Activated CD8-positive, alpha-beta T cell treated with anti-CD3 and anti-CD28 coated beads, Interleukin-2, amount 10 ng/mL, durations not matched to agents 7 days and 5 days (primary cell): ENCODE measurements around the gene SLC19A1. TPM values are rescaled to one million over a fixed set of nuclear protein-coding genes. Genes with fewer than 3 reads are reported as not detected.

ENCODE experiments used
- ATAC-seq: fragments of 150-1000 bp; cut with Tn5 transposase; one replicate; pipeline ENCODE4 v1.10.0; 2021; ENCODE audit warnings: moderate library complexity
- CTCF ChIA-PET: fragments of 350-600 bp; sonication (Branson Sonifier 250); formaldehyde crosslinking; loops from one replicate; lab custom pipeline; 2021; ENCODE audit warnings: antibody characterized with exemption; lab: Charles Lee
- POLR2A ChIA-PET: fragments of 350-600 bp; sonication (Branson Sonifier 250); formaldehyde crosslinking; loops from one replicate; lab custom pipeline; 2021; ENCODE audit warnings: antibody characterized with exemption; lab: Charles Lee
- DNase-seq: peaks from one replicate; pipeline ENCODE4 v3.0.0-alpha.2; 2020
- H3K27ac Mint-ChIP-seq: one replicate; pipeline ENCODE4 v1.8.0; 2021; ENCODE audit warnings: mild to moderate bottlenecking, mixed read lengths
- H3K27me3 Mint-ChIP-seq: one replicate; pipeline ENCODE4 v1.8.0; 2021; ENCODE audit warnings: low read depth, mixed read lengths
- H3K36me3 Mint-ChIP-seq: one replicate; pipeline ENCODE4 v1.8.0; 2021; ENCODE audit warnings: low read depth, mixed read lengths
- H3K4me1 Mint-ChIP-seq: one replicate; pipeline ENCODE4 v1.8.0; 2021; ENCODE audit warnings: low read depth, mixed read lengths
- H3K4me3 Mint-ChIP-seq: one replicate; pipeline ENCODE4 v1.8.0; 2021; ENCODE audit warnings: mild to moderate bottlenecking, mixed read lengths
- H3K9me3 Mint-ChIP-seq: one replicate; pipeline ENCODE4 v1.8.0; 2022; ENCODE audit warnings: mixed read lengths; ENCODE audit not compliant: insufficient read depth
- total RNA-seq, 2 experiments: library from RNA; stranded (reverse); gene quantifications; one replicate each; pipeline ENCODE4 v1.2.3, GENCODE V29; 2021

SLC19A1 gene
- total RNA-seq, 2 experiments from 2014 or later = 44.4 to 51.6 TPM

GRCh38 chr21:45454060-45454925, 87.9 kb downstream of the SLC19A1 start:
- peaks cover 4% of the 10 kb centered on the region for H3K4me1 Mint-ChIP-seq
- ATAC-seq (no peak), DNase-seq (no peak)
- H3K27me3 Mint-ChIP-seq = no peaks in the 10 kb centered on the region
- H3K36me3 Mint-ChIP-seq = no peaks in the 10 kb centered on the region
- H3K4me3 Mint-ChIP-seq = no peak overlapping the region
- H3K27ac Mint-ChIP-seq = no peak overlapping the region
- no peaks in the 10 kb centered on the region for H3K9me3 Mint-ChIP-seq
- ChIA-PET CTCF (no interaction called here), POLR2A (no interaction called here)

GRCh38 chr21:45453308-45453950, 88.8 kb downstream of the SLC19A1 start:
- H3K27ac Mint-ChIP-seq = no peak overlapping the region
- CTCF ChIA-PET = no interaction called here
- ATAC-seq = no peak

DNA sequence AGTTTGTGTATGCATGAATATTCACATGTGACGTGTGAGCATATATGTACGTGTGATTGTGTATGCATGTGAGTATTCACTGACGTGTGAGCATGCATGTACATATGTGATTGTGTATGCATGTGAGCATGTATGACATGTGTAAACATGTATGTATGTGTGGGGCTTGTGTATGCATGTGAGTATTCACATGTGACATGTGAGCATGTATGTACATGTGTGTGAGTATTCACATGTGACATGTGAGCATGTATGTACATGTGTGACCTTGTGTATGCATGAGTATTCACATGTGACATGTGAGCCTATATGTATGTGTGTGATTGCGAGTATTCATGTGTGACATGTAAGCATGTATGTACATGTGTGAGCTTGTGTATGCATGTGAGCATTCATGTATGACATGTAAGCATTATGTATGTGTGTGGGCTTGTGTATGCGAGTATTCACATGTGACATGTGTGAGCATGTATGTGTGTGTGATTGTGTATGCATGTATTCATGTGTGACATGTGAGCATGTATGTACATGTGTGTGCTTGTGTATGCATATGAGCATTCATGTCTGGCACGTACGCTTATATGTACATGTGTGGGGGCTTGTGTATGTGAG, 89.4 kb downstream of the SLC19A1 start:
- no peak overlapping the region for H3K4me3 Mint-ChIP-seq
- ATAC-seq (no peak), DNase-seq (no peak)
- ChIA-PET POLR2A (no interaction called here), CTCF (no interaction called here)
- no peaks in the 10 kb centered on the region for H3K36me3 Mint-ChIP-seq
- no peak overlapping the region for H3K27ac Mint-ChIP-seq
- H3K9me3 Mint-ChIP-seq = no peaks in the 10 kb centered on the region
- H3K4me1 Mint-ChIP-seq = peaks cover 4% of the 10 kb centered on the region
- H3K27me3 Mint-ChIP-seq = peaks cover 3% of the 10 kb centered on the region

More at GRCh38 chr21:45453308-45453950, 88.8 kb downstream of the SLC19A1 start:
- POLR2A ChIA-PET = no interaction called here
- Mint-ChIP-seq H3K4me1 (peaks cover 4% of the 10 kb centered on the region), H3K36me3 (no peaks in the 10 kb centered on the region), H3K27me3 (no peaks in the 10 kb centered on the region), H3K9me3 (no peaks in the 10 kb centered on the region), H3K4me3 (no peak overlapping the region)
- no peak for DNase-seq

DNA sequence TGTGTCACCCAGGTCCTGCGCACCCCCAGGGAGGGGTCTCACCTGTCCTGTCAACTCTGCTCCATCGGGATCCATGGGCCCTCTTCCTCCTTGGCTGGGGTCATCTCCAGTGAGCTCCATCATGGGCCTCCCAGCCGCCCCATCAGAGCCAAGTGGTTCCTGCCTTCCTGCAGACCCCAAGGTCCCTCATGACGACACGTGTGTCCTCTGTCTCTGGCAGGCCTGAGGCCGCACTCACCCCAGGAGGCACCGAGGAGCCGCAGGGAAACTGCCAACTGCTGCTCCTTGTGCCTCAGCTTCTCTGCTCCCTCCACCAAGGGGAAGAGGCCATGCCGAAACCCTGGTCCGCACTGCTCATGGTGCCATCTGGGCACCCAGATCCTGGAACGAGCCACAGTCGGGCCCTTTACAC, 90.5 kb downstream of the SLC19A1 start:
- DNase-seq (no peak), ATAC-seq (no peak)
- H3K36me3 Mint-ChIP-seq = no peaks in the 10 kb centered on the region
- peaks cover 4% of the 10 kb centered on the region for H3K4me1 Mint-ChIP-seq
- ChIA-PET POLR2A (no interaction called here), CTCF (no interaction called here)
- H3K4me3 Mint-ChIP-seq = no peak overlapping the region
- H3K9me3 Mint-ChIP-seq = no peaks in the 10 kb centered on the region
- peaks cover 5% of the 10 kb centered on the region for H3K27me3 Mint-ChIP-seq
- H3K27ac Mint-ChIP-seq = no peak overlapping the region

DNA sequence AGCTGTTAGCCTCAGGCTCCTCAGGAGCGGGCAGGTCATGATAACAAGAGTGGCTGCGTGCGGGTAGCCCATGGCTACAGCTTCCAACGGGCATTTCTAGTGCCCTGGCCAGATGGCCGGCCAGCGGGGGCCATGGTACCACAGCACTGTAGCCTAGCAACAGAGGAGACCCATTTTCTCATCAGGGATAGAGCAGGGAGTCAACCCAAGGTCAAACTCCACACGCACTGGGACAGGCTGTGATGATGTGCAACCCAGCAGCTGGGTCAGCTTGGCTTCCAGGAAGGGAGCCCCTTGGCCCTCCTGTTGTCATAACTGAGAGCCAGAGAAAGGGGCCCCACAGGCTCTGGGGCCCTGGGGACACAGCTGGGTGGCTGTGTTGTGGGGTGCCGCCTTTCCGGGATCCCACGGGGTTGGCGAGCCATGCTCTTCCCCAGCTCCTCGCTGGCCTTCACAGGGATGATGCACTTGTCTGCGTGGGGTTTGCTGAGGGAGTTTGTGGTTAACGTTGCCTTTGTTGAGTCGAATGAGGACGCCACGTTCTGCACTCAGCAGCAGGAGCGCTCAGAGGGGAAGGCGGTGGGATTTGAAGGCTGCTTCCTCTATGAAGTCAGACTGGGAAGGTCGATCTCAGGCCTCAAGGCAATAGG, 91.0 kb downstream of the SLC19A1 start:
- no peak overlapping the region for H3K4me3 Mint-ChIP-seq
- no peak for DNase-seq
- ATAC-seq = no peak
- ChIA-PET POLR2A (no interaction called here), CTCF (no interaction called here)
- H3K36me3 Mint-ChIP-seq = no peaks in the 10 kb centered on the region
- H3K27ac Mint-ChIP-seq = no peak overlapping the region
- peaks cover 4% of the 10 kb centered on the region for H3K4me1 Mint-ChIP-seq
- H3K27me3 Mint-ChIP-seq = peaks cover 6% of the 10 kb centered on the region
- H3K9me3 Mint-ChIP-seq = no peaks in the 10 kb centered on the region

DNA sequence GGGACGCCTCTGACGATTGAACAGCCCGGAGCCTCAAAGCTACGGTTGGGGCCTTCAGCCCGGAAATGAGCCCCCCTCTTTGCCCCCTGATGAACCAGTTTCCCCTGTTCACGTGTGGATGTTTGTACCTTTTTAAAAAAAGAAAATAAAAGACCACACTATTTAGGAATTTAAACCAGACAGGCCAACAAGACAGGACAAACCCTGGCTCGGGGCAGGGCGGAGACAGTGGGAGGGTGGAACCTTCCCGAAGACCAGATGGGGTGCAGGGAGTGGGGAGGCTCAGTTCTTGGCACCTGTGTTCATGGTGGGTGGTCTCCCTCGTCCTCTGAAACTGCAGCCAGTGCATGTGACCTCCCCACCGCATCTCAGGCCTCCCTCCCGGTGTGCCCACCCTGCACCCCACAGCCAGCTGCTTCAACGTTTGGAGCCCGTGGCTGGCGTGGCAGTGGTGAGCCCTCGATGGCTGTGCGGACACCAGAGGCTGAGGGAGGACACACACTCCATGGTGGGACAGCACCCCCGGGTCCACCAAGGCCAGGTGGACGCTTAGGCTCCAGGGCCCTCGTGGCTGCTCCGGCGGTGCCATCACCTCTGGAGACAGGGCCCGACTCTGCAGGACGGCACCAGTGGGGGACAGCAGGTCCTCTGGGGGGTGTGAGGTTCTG, 91.7 kb downstream of the SLC19A1 start:
- CTCF ChIA-PET = no interaction called here
- DNase-seq (no peak), ATAC-seq (no peak)
- H3K27me3 Mint-ChIP-seq = peaks cover 11% of the 10 kb centered on the region
- no peak overlapping the region for H3K27ac Mint-ChIP-seq
- POLR2A ChIA-PET = no interaction called here
- H3K9me3 Mint-ChIP-seq = no peaks in the 10 kb centered on the region
- H3K4me3 Mint-ChIP-seq = no peak overlapping the region
- H3K4me1 Mint-ChIP-seq = peaks cover 2% of the 10 kb centered on the region
- H3K36me3 Mint-ChIP-seq = no peaks in the 10 kb centered on the region

- peaks cover 13% of the 10 kb centered on the region for H3K27me3 Mint-ChIP-seq
- no peak overlapping the region for H3K4me3 Mint-ChIP-seq
- POLR2A ChIA-PET = no interaction called here
Observed at GRCh38 chr21:45449658-45450422, 92.4 kb downstream of the SLC19A1 start.

DNA sequence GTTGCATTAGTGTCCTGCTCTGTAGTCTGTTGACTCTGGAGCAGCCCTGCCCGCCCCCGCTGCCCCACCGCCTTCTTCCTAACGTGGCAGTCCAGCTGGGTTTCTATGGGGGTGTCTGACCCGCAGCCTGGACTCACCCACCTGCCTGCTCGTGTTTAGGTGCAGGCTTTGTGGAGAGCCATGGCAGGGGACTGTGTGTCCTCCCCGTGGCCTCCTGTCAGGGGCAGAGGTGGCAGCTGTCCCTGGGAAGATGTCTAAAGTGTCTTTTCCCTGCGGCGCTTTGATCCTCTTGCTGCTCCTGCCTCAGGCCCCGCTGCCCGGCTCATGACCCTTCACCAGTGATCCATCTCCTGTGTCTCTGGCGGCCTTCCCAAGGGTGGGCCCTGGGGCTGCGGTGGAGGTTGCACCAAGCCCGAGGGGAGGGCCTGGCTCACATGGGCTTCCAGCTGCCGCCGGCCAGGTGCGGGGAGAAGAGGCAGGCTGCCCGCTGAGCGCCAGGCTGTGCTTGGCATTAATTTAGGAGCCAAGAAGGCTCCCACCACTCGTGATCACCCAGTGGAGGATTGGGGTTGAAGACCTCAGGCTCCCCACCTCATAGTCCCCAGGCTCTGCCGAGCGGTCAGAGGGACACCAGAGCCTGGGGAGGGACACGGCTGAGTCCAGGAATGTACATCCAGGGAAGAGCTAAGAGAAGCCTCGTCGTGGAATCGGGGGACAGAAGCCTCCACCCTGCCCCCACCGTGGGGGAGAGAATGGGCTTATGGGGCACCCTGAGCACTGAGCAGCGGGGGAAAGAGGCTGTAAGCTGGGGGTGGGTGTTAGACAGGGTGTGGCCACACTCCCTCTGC, 93.2 kb downstream of the SLC19A1 start:
- Mint-ChIP-seq H3K4me1 (no peaks in the 10 kb centered on the region), H3K4me3 (no peak overlapping the region), H3K36me3 (no peaks in the 10 kb centered on the region), H3K9me3 (no peaks in the 10 kb centered on the region), H3K27ac (no peak overlapping the region), H3K27me3 (peaks cover 17% of the 10 kb centered on the region)
- ChIA-PET POLR2A (no interaction called here), CTCF (no interaction called here)
- ATAC-seq = no peak
- no peak for DNase-seq

More at GRCh38 chr21:45449658-45450422, 92.4 kb downstream of the SLC19A1 start:
- CTCF ChIA-PET = no interaction called here
- no peaks in the 10 kb centered on the region for H3K9me3 Mint-ChIP-seq
- no peaks in the 10 kb centered on the region for H3K4me1 Mint-ChIP-seq
- DNase-seq (no peak), ATAC-seq (no peak)
- no peak overlapping the region for H3K27ac Mint-ChIP-seq
- no peaks in the 10 kb centered on the region for H3K36me3 Mint-ChIP-seq

DNA sequence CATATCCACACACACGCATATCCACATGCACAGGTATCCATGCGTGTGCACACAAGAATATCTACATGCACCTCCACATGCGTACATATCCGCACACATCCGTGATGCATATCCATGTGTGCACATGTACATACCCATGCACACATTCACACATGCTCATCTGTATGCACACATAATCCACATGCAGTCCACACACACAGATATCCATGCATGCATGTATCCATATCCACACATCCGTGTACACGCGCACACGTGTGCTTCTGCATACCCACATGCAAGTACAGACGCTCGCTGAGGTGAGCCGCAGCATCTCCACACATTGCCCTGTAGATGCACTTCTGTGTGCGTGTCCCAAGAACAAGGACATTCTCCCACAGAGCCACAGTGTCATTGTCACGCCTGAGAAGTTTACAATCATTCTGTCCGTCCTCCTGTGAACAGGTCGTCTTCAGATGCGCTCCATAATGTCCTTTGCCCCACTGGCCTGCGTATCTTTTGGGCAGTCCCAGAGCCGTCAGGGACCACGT, 93.9 kb downstream of the SLC19A1 start:
- H3K9me3 Mint-ChIP-seq = no peaks in the 10 kb centered on the region
- no peaks in the 10 kb centered on the region for H3K4me1 Mint-ChIP-seq
- ATAC-seq = no peak
- no peak overlapping the region for H3K27ac Mint-ChIP-seq
- H3K36me3 Mint-ChIP-seq = no peaks in the 10 kb centered on the region
- no peak for DNase-seq
- H3K4me3 Mint-ChIP-seq = no peak overlapping the region
- POLR2A ChIA-PET = no interaction called here
- CTCF ChIA-PET = no interaction called here
- H3K27me3 Mint-ChIP-seq = peaks cover 17% of the 10 kb centered on the region
